Effector CD4-positive, alpha-beta T cell (primary cell): ENCODE data around the gene PITX1.
"Not testable (repeated sequence)": the region's sequence is repeated elsewhere in the genome, so short reads cannot be mapped to it uniquely, and the experiment has no call there.

Source experiments
- DNase-seq: peaks from one replicate; pipeline ENCODE4 v3.0.0-alpha.2; 2020

PITX1 gene

GRCh38 chr5:135008556-135008955, 25.5 kb downstream of the PITX1 start:
- no peak for DNase-seq

DNA sequence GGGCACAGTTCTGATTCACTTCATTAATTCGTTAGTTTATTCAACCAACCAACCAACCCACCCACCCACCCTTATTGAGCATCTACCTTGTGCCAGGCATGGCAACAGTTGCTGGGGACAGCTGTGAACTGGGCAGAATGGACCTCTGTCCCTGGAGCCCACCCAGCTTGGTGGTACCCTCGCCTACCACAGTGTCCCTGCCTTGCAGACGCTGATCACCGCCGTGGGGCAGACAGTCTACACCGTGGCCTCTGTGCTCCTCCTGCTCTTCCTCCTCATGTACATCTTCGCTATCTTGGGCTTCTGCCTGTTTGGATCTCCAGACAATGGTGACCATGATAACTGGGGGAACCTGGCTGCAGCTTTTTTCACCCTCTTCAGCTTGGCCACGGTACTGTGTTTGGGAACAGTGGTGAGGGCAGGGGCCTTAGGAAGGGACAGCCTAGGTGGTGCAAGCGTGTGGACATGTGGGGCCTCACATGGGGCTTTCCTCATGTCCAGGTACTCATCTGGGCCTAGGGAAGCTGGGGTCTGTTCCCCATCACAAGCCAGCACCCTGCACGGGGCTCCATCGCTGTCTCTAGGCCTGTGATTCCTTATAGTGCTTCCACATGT, 26.2 kb downstream of the PITX1 start:
- no peak for DNase-seq

DNA sequence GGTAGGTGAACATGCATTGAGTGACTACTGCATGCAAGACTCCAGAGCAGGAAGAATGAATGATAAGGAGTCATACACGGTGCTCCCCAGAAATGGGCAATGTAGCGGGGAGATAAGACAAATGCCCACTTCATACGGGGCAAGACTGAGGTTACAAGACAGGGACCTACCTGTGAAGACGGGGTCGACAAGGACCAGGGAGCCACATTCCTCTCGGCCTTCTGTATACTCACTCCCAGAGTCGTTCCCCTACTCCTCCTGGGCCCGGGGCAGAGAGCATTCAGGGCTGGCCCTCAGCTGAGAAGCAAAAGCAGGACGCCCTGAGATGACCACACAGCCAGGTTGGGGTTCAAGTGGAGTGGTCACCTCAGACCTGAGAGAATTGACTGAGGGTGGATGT, 26.7 kb downstream of the PITX1 start:
- no peak for DNase-seq

DNA sequence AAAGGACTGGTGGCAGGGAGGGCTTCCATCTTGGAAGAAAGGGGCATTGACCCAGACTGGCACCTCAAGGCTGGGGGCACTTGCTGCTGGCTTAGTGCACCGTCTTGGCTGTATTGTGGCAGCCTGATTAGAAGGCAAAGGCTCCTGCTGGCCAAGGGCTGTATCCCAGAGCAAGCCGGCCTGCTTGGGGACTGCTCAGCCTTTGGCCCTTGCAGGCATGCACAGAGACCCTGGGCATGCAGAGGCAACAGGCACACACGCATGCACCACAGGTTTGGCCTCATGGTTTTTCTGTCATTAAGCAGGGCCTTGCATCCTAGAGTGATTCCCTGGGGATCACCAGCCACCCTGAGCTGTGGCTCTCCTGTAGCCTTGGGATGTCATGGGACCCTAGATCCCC, 29.0 kb downstream of the PITX1 start:
- no peak for DNase-seq

- DNase-seq: no peak
Measured at GRCh38 chr5:135004376-135004775, 29.7 kb downstream of the PITX1 start.

GRCh38 chr5:134998068-134998467, 36.0 kb downstream of the PITX1 start:
- DNase-seq: not testable (repeated sequence)

- DNase-seq: no peak
Measured at GRCh38 chr5:134997015-134997414, 37.0 kb downstream of the PITX1 start.

GRCh38 chr5:134995850-134996402, 38.1 kb downstream of the PITX1 start:
- no peak for DNase-seq

- DNase-seq: no peak
Measured at GRCh38 chr5:134994560-134995156, 39.4 kb downstream of the PITX1 start.

GRCh38 chr5:134993161-134993560, 40.9 kb downstream of the PITX1 start:
- no peak for DNase-seq

- DNase-seq: no peak
Measured at GRCh38 chr5:134992148-134992547, 41.9 kb downstream of the PITX1 start.

DNA sequence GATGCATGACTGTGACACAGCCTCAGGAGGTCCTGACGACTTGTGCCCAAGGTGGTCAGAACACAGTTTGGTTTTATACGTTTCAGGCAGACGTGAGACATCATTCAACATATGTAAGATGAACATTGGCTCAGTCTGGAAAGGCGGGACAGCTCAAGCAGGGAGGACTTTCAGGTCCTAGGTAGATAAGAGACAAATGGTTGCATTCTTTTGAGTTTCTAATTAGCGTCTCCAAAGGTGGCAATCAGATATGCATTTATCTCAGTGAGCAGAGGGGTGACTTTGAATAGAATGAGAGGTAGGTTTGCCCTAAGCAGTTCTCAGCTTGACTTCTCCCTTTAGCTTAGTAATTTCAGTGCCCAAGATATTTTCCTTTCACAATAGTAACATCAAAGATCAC, 43.8 kb downstream of the PITX1 start:
- DNase-seq: not testable (repeated sequence)

GRCh38 chr5:134989266-134989830, 44.7 kb downstream of the PITX1 start:
- DNase-seq: no peak

DNA sequence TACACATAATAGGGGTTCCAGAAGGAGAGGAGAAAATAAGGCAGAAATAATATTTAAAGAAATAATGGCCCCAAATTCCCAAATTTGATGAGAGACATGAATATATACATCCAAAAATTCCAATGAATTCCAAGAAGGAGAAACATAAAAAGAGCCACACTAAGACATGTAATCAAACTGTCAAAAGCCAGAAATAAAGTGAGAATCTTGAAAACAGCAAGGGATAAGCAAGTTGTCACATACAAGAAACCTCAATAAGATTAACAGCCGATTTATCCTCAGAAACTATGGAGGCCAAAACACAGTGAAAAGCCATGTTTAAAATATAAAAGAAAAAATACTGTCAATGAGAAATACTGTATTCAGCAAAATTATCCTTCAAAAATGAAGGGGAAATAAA, 51.8 kb downstream of the PITX1 start:
- DNase-seq: no peak

GRCh38 chr5:134979416-134979815, 54.6 kb downstream of the PITX1 start:
- no peak for DNase-seq
